Measurements from ENCODE around the gene ATP9B. TPM values are rescaled to one million over a fixed set of nuclear protein-coding genes. Genes with fewer than 3 reads are reported as not detected.

The ATP9B gene
- total RNA-seq, 1 experiment from 2014 or later, result 25.5 TPM

DNA sequence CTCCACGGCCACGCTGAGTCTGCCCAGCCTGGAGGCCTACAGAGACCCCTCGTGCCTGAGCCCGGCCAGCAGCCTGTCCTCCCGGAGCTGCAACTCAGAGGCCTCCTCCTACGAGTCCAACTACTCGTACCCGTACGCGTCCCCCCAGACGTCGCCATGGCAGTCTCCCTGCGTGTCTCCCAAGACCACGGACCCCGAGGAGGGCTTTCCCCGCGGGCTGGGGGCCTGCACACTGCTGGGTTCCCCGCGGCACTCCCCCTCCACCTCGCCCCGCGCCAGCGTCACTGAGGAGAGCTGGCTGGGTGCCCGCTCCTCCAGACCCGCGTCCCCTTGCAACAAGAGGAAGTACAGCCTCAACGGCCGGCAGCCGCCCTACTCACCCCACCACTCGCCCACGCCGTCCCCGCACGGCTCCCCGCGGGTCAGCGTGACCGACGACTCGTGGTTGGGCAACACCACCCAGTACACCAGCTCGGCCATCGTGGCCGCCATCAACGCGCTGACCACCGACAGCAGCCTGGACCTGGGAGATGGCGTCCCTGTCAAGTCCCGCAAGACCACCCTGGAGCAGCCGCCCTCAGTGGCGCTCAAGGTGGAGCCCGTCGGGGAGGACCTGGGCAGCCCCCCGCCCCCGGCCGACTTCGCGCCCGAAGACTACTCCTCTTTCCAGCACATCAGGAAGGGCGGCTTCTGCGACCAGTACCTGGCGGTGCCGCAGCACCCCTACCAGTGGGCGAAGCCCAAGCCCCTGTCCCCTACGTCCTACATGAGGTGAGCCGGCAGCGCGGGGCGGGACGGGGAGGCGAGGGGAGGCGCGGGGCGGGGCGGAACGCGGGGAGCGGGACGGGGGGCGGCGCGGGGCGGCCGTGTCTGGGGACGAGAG lies 341.8 kb downstream of the ATP9B start:
- DNase-seq (ENCODE audit: unreplicated experiment), result no peak
- BruUV-seq (replicated peaks), result no TSS peak
- TF ChIP-seq CTCF (IDR thresholded peaks at IDR 0.05; ENCODE audit: unreplicated experiment), result no peak
- Mint-ChIP-seq H3K36me3 (ENCODE audit: insufficient read depth, unreplicated experiment) (peaks cover 6% of the 10 kb centered on the region), H3K27ac (ENCODE audit: low read depth, unreplicated experiment) (no peak overlapping the region), H3K4me3 (ENCODE audit: unreplicated experiment) (no peak overlapping the region), H3K9me3 (ENCODE audit: unreplicated experiment) (no peaks in the 10 kb centered on the region), H3K27me3 (ENCODE audit: insufficient read depth, unreplicated experiment) (no peaks in the 10 kb centered on the region), H3K4me1 (ENCODE audit: insufficient read depth, unreplicated experiment) (no peaks in the 10 kb centered on the region)
- intact Hi-C loops (cut with micrococcal nuclease), result no loop called here
- POLR2A ChIA-PET, result no interaction called here
- CTCF ChIA-PET, result no interaction called here

DNA sequence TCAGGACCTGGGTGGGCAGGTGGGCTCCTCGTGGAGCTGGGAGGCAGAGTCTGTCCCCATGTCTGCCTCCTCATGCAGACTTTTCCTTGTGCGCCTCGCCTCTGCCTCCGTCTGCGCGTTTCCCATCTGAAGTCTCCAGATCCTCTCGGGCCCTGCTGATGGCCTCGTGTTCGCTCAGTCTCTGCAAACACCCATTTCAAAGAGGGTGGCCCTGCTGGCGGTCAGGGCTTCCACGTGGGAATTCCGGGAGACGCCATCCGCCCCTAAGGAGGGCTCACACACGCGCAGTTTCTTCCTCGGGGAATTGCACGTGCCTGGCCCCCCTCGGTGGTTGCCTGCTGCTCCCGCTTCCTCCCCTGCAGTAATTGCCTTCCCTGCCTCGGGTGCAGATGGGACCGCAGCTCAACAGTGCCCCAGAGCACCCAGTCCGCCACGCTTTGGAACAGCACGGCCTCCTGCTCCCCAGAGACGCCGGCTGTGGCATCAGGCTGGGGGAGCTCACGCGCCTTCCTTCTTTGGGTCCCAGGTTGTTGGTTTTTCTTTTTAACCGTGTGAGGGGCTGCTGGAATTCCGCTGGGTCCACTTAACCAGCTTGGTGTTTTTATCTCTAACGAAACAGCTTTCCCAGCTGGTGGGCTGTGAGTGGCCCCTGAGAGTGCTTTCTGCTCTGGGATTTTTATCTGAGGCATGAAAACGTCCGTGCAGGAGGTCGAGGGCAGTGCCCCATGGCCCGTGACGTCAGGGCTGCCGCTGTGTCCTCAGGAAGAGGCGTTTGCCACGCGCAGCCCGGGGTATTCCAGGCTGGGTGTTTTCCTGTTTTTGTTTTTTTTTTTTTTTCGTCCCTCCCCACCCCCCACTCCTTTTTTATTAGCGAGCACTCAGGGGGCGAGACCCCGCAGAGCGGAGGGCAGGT lies 342.7 kb downstream of the ATP9B start:
- no peak overlapping the region for H3K4me3 Mint-ChIP-seq (ENCODE audit: unreplicated experiment)
- H3K36me3 Mint-ChIP-seq (ENCODE audit: insufficient read depth, unreplicated experiment), result peaks cover 6% of the 10 kb centered on the region
- ChIA-PET POLR2A (no interaction called here), CTCF (no interaction called here)
- no peaks in the 10 kb centered on the region for H3K4me1 Mint-ChIP-seq (ENCODE audit: insufficient read depth, unreplicated experiment)
- H3K27me3 Mint-ChIP-seq (ENCODE audit: insufficient read depth, unreplicated experiment), result no peaks in the 10 kb centered on the region
- BruUV-seq (replicated peaks), result no TSS peak
- H3K27ac Mint-ChIP-seq (ENCODE audit: low read depth, unreplicated experiment), result no peak overlapping the region
- no peak for TF ChIP-seq CTCF (IDR thresholded peaks at IDR 0.05; ENCODE audit: unreplicated experiment)
- no peaks in the 10 kb centered on the region for H3K9me3 Mint-ChIP-seq (ENCODE audit: unreplicated experiment)
- intact Hi-C loops (cut with micrococcal nuclease), result no loop called here
- DNase-seq (ENCODE audit: unreplicated experiment), result no peak

DNA sequence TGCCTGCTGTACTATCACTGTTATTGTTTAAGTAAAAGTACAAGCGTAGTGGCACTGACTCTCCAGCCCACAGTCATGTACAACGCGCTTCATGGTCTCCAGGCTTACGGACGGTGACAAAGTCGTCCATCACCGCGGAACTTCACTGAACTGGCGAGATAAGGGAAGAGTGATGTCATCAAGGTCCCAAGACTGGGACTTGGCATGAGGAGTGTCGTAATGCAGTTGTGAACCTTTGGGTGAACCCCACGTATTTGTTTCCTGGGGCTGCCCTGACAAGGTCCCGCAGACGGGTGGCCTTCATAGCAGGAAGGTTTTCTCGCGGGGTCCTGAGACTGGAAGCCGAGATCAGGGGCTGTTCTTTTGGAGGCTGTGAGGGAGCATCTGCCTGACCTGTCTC lies 343.8 kb downstream of the ATP9B start:
- intact Hi-C loops (cut with micrococcal nuclease), result no loop called here
- TF ChIP-seq CTCF (IDR thresholded peaks at IDR 0.05; ENCODE audit: unreplicated experiment), result no peak
- DNase-seq (ENCODE audit: unreplicated experiment), result no peak
- H3K27ac Mint-ChIP-seq (ENCODE audit: low read depth, unreplicated experiment), result no peak overlapping the region
- no peaks in the 10 kb centered on the region for H3K9me3 Mint-ChIP-seq (ENCODE audit: unreplicated experiment)
- POLR2A ChIA-PET, result no interaction called here
- H3K27me3 Mint-ChIP-seq (ENCODE audit: insufficient read depth, unreplicated experiment), result no peaks in the 10 kb centered on the region
- no peak overlapping the region for H3K4me3 Mint-ChIP-seq (ENCODE audit: unreplicated experiment)
- CTCF ChIA-PET, result no interaction called here
- H3K36me3 Mint-ChIP-seq (ENCODE audit: insufficient read depth, unreplicated experiment), result peaks cover 6% of the 10 kb centered on the region
- BruUV-seq (replicated peaks), result no TSS peak
- no peaks in the 10 kb centered on the region for H3K4me1 Mint-ChIP-seq (ENCODE audit: insufficient read depth, unreplicated experiment)

DNA sequence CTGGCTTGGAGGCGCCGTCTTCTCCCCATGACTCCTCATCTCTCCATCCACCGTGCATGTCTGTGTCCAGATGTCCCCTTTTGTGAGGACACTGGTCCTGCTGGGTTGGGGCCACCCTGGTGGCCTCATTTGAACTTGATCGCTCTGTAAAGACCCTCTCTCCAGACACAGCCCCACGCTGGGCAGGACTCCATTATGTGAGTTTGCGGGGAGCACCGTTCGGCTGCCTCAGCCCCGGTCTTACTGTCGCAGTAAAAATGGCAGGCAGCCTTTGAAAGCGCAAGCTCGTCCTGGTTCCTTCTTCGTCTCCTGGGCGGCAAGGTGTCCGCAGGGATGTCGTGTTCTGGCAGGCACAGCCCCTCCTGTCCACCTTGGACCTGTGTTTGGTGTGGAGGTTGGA lies 344.2 kb downstream of the ATP9B start:
- intact Hi-C loops (cut with micrococcal nuclease), result no loop called here
- BruUV-seq (replicated peaks), result no TSS peak
- no peaks in the 10 kb centered on the region for H3K4me1 Mint-ChIP-seq (ENCODE audit: insufficient read depth, unreplicated experiment)
- TF ChIP-seq CTCF (IDR thresholded peaks at IDR 0.05; ENCODE audit: unreplicated experiment), result no peak
- no peaks in the 10 kb centered on the region for H3K9me3 Mint-ChIP-seq (ENCODE audit: unreplicated experiment)
- peaks cover 6% of the 10 kb centered on the region for H3K36me3 Mint-ChIP-seq (ENCODE audit: insufficient read depth, unreplicated experiment)
- no peak for DNase-seq (ENCODE audit: unreplicated experiment)
- ChIA-PET CTCF (no interaction called here), POLR2A (interaction anchor here (1.7 kb wide), 1 partner anchor 10 kb away, joined by 5 read pairs; no protein-coding TSS in a partner anchor)
- no peak overlapping the region for H3K4me3 Mint-ChIP-seq (ENCODE audit: unreplicated experiment)
- H3K27ac Mint-ChIP-seq (ENCODE audit: low read depth, unreplicated experiment), result no peak overlapping the region
- H3K27me3 Mint-ChIP-seq (ENCODE audit: insufficient read depth, unreplicated experiment), result no peaks in the 10 kb centered on the region
